GM21515 (cell line): ENCODE measurements around the gene PFKFB2.

Source experiments
- ATAC-seq: cut with Tn5 transposase; IDR thresholded peaks from one replicate; pipeline ENCODE4 v1.9.1; 2021; ENCODE audit not compliant: unreplicated experiment

Gene PFKFB2

GRCh38 chr1:207021876-207022596, 31.0 kb upstream of the PFKFB2 start:
- no peak for ATAC-seq

DNA sequence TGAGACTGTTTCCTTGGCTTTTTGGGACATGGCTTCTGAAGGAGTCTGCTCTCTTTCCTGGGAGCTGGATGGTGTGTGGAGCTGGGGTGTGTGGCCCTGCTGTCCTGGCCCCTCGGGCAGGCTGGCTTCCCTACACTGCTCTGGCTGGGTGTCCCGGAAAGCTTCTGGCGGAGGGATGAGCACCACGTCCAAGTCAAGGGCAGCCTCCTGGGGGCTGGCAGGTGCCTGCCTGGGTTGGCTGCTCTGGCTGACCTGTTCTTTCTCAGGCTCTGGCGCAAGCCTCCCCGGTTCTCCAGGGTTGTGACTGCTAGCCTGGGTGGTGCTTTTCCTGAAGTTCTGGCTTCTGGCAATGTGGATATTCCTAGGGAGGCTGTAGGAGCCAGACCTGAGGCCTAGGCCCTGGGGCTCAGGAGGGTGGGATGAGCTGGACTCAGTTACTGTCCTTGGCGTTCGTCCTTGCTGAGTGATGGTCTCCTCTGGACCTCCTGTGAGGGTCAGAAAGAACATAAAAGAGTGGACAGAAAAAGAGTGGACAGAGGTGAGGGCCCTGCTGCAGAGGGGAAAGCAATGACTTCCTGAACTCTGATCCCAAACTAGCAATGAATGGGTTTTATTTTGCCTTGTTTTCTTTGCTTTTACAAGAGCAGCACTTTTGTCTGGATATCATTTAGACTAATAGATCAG, 29.9 kb upstream of the PFKFB2 start:
- no peak for ATAC-seq

DNA sequence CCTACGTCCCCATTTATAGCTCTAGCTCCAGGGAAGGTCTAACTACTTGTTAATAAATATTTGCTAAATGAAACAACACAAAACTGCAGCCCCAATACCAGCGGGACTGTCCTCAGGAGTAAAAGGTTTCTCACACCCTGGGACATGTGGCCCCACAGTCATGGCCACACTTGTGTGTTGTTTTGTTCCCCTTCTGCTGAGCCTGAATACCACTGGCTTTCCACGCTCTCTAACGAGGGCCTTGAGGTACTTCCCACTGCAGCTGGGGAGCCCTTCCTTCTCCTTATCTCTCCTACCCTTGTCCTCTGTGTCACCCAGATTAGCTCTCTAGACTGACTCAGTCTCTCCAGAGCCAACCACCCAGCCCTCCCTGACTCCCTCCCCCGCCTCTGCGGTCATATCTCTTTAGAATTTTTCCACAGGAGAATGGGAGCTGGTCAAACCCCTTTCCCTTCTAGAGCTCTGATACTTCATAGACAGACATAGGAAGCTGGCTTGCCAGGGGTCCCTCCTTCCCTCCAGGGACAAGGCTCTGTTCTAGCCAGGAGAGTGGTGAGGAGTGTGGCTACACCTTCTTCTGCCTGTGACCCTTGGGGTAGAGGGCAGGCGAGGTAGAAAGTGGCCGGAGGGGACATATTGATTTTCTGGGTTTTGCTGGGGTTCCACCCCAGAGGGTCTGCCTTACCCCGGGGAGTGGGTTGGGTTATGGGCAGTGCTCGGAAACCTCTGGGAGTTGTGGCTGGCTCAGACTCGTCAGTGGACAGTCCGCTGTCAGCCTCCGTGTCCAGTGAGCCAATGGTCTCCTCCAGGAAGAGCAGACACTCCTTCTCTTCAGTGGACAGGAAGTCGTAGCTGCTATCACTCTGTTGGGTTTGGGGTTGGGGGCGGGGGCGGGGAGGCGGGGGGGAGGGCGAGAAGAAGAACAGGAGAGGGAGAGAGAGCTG, 28.6 kb upstream of the PFKFB2 start:
- ATAC-seq: no peak

DNA sequence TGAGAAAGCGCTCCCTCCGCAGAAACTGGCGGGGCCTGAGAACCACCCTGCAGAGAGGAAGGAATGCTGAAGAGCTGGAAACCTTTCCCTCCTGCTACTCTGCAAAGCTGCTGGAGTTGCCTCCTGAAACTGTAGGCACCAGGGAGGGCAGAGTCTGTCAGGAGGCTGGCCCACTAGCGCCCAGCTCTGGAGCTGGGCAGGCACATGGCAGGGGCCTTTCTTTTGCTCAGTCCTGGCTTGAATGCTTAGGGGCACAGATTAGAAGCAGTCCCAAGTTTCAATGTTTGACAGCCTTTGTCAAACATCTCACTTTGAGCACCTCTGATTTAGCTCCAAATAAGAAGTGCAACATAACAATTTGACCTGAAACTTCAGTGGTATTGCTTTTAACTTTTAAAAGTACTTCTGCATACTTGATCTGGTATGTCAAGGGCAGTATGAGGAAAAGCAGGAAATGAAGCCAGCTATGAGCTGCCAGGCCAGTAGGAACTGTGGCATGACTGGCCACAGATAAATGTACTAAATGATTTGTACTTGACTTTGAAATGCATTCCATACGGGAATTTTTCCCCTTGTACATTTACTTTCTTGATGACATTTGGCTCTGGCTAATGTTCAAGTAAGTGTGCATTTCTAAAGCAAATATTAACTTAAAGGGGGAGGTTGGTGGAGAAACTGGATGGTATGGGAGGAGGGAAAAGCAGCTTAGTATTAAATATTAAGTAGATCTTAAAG, 27.8 kb upstream of the PFKFB2 start:
- ATAC-seq: no peak

- ATAC-seq: no peak
Observed at GRCh38 chr1:207026104-207026534, 27.0 kb upstream of the PFKFB2 start.

- no peak for ATAC-seq
Observed at GRCh38 chr1:207027206-207027777, 25.8 kb upstream of the PFKFB2 start.

- ATAC-seq: no peak
Observed at GRCh38 chr1:207027921-207028320, 25.2 kb upstream of the PFKFB2 start.

DNA sequence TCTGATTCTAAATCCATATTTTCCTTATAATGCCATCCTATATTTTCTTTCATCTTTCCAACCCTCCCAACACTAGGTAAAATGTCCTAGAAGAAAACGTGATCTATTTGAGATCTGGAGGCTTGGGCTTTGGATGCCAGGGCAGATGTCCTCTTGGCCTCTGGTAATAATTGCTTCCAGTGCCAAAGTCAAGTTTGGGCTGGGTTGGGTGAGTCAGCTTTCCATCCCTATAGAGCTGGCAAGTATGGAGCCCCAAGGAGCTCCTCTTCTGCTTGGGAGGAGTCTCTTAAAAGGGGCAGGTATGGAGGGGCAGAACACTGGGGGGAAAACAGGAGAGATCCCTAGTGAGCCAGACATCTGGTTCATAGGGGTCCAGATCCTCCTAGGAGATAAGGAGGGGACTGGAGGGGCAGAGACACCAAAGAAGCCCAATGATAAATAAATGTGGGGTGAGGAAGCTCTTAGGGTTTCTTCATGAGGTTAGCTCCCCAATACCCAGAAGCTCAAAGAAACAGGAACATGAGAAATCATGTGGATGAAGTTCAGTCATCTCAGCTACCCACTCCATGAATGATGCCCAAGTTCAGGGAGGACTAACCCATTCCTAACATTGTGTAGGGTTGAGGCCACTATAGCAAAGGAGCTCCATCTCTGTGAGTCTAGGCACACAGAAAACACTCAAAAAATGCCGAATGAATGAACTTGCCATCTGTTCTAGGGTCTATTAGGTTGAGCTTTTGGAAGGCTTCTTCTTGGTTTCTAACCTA, 24.0 kb upstream of the PFKFB2 start:
- no peak for ATAC-seq

DNA sequence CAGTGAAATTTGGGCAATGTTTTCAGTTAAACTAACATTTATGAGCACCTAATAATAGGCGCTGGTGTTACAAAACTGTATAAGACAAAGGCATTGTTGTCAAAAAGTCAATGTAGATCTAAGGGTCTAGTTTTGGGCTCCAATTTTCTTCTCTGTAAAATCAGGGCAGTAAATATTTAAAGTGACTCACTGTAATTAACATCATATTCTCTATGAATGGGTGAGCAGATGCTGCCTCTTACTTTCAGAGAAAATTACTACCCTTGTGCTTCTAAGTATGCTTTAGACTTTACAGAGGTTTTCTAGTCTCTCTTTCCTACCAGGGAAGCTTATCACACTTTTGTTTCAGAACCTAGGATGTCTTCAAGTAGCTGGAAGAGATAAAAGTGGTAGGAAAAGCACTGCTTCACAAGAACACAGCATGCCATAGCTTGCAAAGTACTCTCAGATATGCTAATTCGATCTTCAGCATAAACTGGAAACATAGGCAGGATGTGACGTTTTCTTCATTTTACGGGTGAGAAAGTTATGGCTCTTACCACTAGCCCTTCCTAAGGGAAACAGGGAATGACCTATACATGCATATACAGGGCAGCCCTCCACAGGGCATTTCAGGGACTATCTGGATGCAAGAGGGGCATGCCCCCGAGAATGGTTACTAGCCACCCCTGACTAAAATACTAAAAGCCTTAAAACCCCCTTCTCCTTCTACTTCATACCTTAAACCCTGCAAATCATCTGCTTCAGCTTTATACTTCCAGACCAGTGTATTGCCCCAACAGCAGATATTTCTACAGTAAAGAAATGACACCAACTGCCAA, 23.2 kb upstream of the PFKFB2 start:
- ATAC-seq: no peak

DNA sequence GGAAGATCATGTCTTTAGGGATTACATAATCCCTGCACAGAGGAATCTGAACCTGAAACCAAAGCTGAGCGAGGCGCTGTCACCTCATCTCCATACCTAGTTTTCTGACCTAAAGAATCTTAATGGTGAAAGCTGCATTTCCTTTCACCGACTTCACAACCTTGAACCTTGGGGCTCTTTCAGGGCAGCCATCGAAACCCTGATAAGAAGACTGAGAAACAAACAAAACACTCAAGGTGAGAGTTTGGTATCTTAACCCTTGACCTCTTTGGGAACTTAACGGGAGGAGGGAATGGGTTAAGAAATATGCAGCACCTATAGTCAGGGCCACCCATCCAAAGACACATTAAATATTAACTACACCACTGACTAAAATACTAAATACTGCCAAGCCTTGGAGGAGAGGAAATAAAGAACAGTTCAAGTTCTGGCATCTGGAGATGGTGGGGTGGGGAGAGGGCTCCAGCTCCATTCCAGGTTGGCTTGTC, 22.5 kb upstream of the PFKFB2 start:
- no peak for ATAC-seq

- no peak for ATAC-seq
Observed at GRCh38 chr1:207031016-207031415, 22.1 kb upstream of the PFKFB2 start.

GRCh38 chr1:207031632-207032264, 21.3 kb upstream of the PFKFB2 start:
- no peak for ATAC-seq

GRCh38 chr1:207032528-207033017, 20.5 kb upstream of the PFKFB2 start, which contains the start of gene C1orf116:
Gene C1orf116 (minus strand): TSS chr1:207032756. CDS start chr1:207027598, 5,158 bp downstream.
- ATAC-seq: no peak

DNA sequence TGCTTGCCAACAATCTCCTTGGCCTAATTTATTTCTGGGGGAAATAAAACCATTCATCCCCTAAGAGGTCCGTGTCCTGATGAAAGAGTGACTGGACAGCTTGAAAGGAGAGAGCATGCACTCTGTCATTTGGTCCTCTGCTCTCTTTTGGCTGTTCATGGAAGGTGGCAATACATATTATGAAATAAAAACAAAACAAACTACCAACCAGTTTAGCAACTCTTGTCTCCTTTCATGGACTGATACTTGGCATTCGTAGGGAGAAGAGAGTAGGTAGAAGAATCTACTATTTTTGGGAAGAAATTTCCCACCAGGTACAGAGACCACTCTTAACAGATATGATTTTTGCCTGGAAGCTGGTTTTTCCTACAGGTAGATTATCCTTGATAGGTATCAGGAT, 19.8 kb upstream of the PFKFB2 start:
- ATAC-seq: no peak

DNA sequence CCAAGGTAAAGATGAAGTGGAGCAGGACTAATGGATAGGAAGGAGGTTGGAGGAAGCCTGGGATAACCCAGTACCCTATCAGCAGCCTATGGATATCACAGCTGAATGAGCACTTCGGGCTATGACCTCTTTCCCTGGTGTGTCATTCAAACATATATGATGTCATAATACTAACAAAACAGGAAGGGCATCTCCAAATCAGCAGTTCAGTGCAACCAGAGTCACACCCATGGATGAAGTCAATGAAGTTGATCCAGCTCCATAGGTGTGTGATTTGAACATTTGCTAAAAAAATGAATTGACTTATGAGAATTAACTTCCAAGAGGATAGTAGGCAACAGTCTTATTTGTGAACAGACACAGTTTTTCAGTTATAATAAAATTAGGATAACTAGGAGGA, 18.9 kb upstream of the PFKFB2 start:
- no peak for ATAC-seq

- ATAC-seq: no peak
Observed at GRCh38 chr1:207034998-207035397, 18.1 kb upstream of the PFKFB2 start.

- ATAC-seq: no peak
Observed at GRCh38 chr1:207035877-207036551, 17.1 kb upstream of the PFKFB2 start.
